ENCODE measurements around the gene BSPRY. TPM values are rescaled to one million over a fixed set of nuclear protein-coding genes. Genes with fewer than 3 reads are reported as not detected.

BSPRY gene
- 1 to 10 TPM in 2 of 5 experiments, under 1 TPM in 1, not detected in 2; 0.13 to 9.6 (median 1.2) TPM for total RNA-seq
- under 1 TPM; 0.13 to 0.48 TPM for polyA plus RNA-seq
- total RNA-seq: not detected

- H3K4me3 Mint-ChIP-seq: peak within 1 kb of the TSS; percentile 73 to 93 (median 81)
- Histone ChIP-seq H3K27ac (ENCODE audit: low read depth, low read length) (no peak within 1 kb of the TSS), H3K4me1 (ENCODE audit: control insufficient read depth in 2 of 2, insufficient read depth in 2 of 2, low read length in 2 of 2) (peaks cover 13 to 15% of the 10 kb centered on the region in 2 donors), H3K36me3 (ENCODE audit: control insufficient read depth in 2 of 3, insufficient read depth in 3 of 3, low read length in 3 of 3) (no peaks in the 10 kb centered on the region), H3K27me3 (ENCODE audit: control insufficient read depth in 2 of 2, insufficient read depth in 2 of 2, low read length in 2 of 2) (peaks cover 3 to 5% of the 10 kb centered on the region in 2 donors), H3K9me3 (ENCODE audit: control insufficient read depth in 2 of 3, low read length in 3 of 3) (no peaks in the 10 kb centered on the region), H3K4me3 (ENCODE audit: low read length) (peak within 1 kb of the TSS; percentile 54)
- peaks cover 0 to 2% (median 0%) of the 10 kb centered on the region in 11 donors for H3K9me3 Mint-ChIP-seq
- CTCF ChIA-PET: interaction anchor here (0.6 to 1.4 kb wide), 3 partner anchors 9 to 209 kb away, joined by 3 read pairs; no protein-coding TSS in a partner anchor
- H3K36me3 Mint-ChIP-seq: peaks cover 0 to 3% (median 0%) of the 10 kb centered on the region in 5 donors
- POLR2A ChIA-PET: interaction anchor here (0.8 to 1.6 kb wide), 4 partner anchors 9 to 74 kb away, joined by 3 to 5 read pairs (median 4); partner anchors contain the start of genes C9orf43, CDC26, POLE3 and PRPF4
- intact Hi-C loops (cut with micrococcal nuclease): loop anchor here (1.0 to 5.0 kb wide), 8 partner anchors 9 to 168 kb away; partner anchors contain the start of genes ALAD (in 1 of the 2), C9orf43 (in 1 of the 2), CDC26 (in 1 of the 2) and FKBP15 (in 1 of the 2)
- H3K27ac Mint-ChIP-seq: peak within 1 kb of the TSS in 3 of 9 donors; percentile 5 to 87 (median 57)
- H3K4me1 Mint-ChIP-seq: peaks cover 10 to 49% (median 21%) of the 10 kb centered on the region in 7 donors
- peaks cover 0 to 40% (median 29%) of the 10 kb centered on the region in 5 donors for H3K27me3 Mint-ChIP-seq
- peak in 7 of 9 donors; percentile 27 to 67 (median 44) for DNase-seq
- peak; percentile 70 for ATAC-seq
Measured at GRCh38 chr9:113349445-113350094, at the start of gene BSPRY. TSS of gene BSPRY (plus strand) at chr9:113349541. CDS start at chr9:113349580, 39 bp downstream.

GRCh38 chr9:113299800-113300292, 49.5 kb upstream of the BSPRY start:
- no peaks in the 10 kb centered on the region for H3K9me3 Mint-ChIP-seq
- intact Hi-C loops (cut with micrococcal nuclease): no loop called here

GRCh38 chr9:113301548-113301947, 47.8 kb upstream of the BSPRY start:
- H3K36me3 ChIP-seq (ENCODE audit: control insufficient read depth in 2 of 3, insufficient read depth in 3 of 3, low read length in 3 of 3): no peaks in the 10 kb centered on the region
- H3K4me3 Mint-ChIP-seq: no peak overlapping the region
- CTCF ChIA-PET: no interaction called here
- intact Hi-C loops (cut with micrococcal nuclease): no loop called here
- no peak overlapping the region for H3K27ac Mint-ChIP-seq
- no peaks in the 10 kb centered on the region for H3K27me3 ChIP-seq (ENCODE audit: control insufficient read depth in 2 of 2, insufficient read depth in 2 of 2, low read length in 2 of 2)
- no peaks in the 10 kb centered on the region for H3K4me1 ChIP-seq (ENCODE audit: control insufficient read depth in 2 of 2, insufficient read depth in 2 of 2, low read length in 2 of 2)
- H3K27ac ChIP-seq (ENCODE audit: low read depth, low read length): no peak overlapping the region
- no peaks in the 10 kb centered on the region for H3K36me3 Mint-ChIP-seq
- H3K4me1 Mint-ChIP-seq: peaks cover 0 to 11% (median 4%) of the 10 kb centered on the region in 7 donors
- POLR2A ChIA-PET: no interaction called here
- ATAC-seq (no peak), DNase-seq (no peak)
- peaks cover 0 to 24% (median 6%) of the 10 kb centered on the region in 5 donors for H3K27me3 Mint-ChIP-seq
- no peak overlapping the region for H3K4me3 ChIP-seq (ENCODE audit: low read length)
- no peaks in the 10 kb centered on the region for H3K9me3 Mint-ChIP-seq
- H3K9me3 ChIP-seq (ENCODE audit: control insufficient read depth in 2 of 3, low read length in 3 of 3): no peaks in the 10 kb centered on the region

More at GRCh38 chr9:113299800-113300292, 49.5 kb upstream of the BSPRY start:
- ATAC-seq: peak; percentile 42
- no peaks in the 10 kb centered on the region for H3K36me3 Mint-ChIP-seq
- ChIA-PET POLR2A (no interaction called here), CTCF (no interaction called here)
- Histone ChIP-seq H3K27me3 (ENCODE audit: control insufficient read depth in 2 of 2, insufficient read depth in 2 of 2, low read length in 2 of 2) (no peaks in the 10 kb centered on the region), H3K27ac (ENCODE audit: low read depth, low read length) (no peak overlapping the region), H3K9me3 (ENCODE audit: control insufficient read depth in 2 of 3, low read length in 3 of 3) (no peaks in the 10 kb centered on the region), H3K4me3 (ENCODE audit: low read length) (no peak overlapping the region), H3K36me3 (ENCODE audit: control insufficient read depth in 2 of 3, insufficient read depth in 3 of 3, low read length in 3 of 3) (no peaks in the 10 kb centered on the region), H3K4me1 (ENCODE audit: control insufficient read depth in 2 of 2, insufficient read depth in 2 of 2, low read length in 2 of 2) (no peaks in the 10 kb centered on the region)
- H3K4me1 Mint-ChIP-seq: peaks cover 0 to 11% (median 4%) of the 10 kb centered on the region in 7 donors
- peaks cover 0 to 19% (median 6%) of the 10 kb centered on the region in 5 donors for H3K27me3 Mint-ChIP-seq
- no peak overlapping the region for H3K27ac Mint-ChIP-seq
- DNase-seq: no peak
- no peak overlapping the region for H3K4me3 Mint-ChIP-seq

GRCh38 chr9:113302792-113303418, 46.4 kb upstream of the BSPRY start, which contains the start of gene RNF183:
TSS of gene RNF183 (minus strand) at chr9:113303376. CDS start at chr9:113298184, 5,192 bp downstream.
- Histone ChIP-seq H3K4me3 (ENCODE audit: low read length) (no peak within 1 kb of the TSS), H3K27me3 (ENCODE audit: control insufficient read depth in 2 of 2, insufficient read depth in 2 of 2, low read length in 2 of 2) (no peaks in the 10 kb centered on the region), H3K9me3 (ENCODE audit: control insufficient read depth in 2 of 3, low read length in 3 of 3) (no peaks in the 10 kb centered on the region), H3K36me3 (ENCODE audit: control insufficient read depth in 2 of 3, insufficient read depth in 3 of 3, low read length in 3 of 3) (no peaks in the 10 kb centered on the region), H3K4me1 (ENCODE audit: control insufficient read depth in 2 of 2, insufficient read depth in 2 of 2, low read length in 2 of 2) (no peaks in the 10 kb centered on the region), H3K27ac (ENCODE audit: low read depth, low read length) (no peak within 1 kb of the TSS)
- Mint-ChIP-seq H3K4me1 (peaks cover 0 to 11% (median 2%) of the 10 kb centered on the region in 7 donors), H3K27ac (peak within 1 kb of the TSS in 1 of 9 donors; percentile 15), H3K27me3 (peaks cover 0 to 24% (median 6%) of the 10 kb centered on the region in 5 donors), H3K4me3 (no peak within 1 kb of the TSS), H3K9me3 (no peaks in the 10 kb centered on the region), H3K36me3 (no peaks in the 10 kb centered on the region)
- ATAC-seq: no peak
- no peak for DNase-seq
- ChIA-PET CTCF (interaction anchor here (0.5 kb wide), 1 partner anchor 37 kb away, joined by 4 read pairs; the partner anchor contains the start of gene WDR31), POLR2A (no interaction called here)
- intact Hi-C loops (cut with micrococcal nuclease): no loop called here

GRCh38 chr9:113306566-113306965, 42.8 kb upstream of the BSPRY start:
- Histone ChIP-seq H3K4me3 (ENCODE audit: low read length) (no peak overlapping the region), H3K4me1 (ENCODE audit: control insufficient read depth in 2 of 2, insufficient read depth in 2 of 2, low read length in 2 of 2) (no peaks in the 10 kb centered on the region), H3K36me3 (ENCODE audit: control insufficient read depth in 2 of 3, insufficient read depth in 3 of 3, low read length in 3 of 3) (no peaks in the 10 kb centered on the region), H3K27ac (ENCODE audit: low read depth, low read length) (no peak overlapping the region), H3K9me3 (ENCODE audit: control insufficient read depth in 2 of 3, low read length in 3 of 3) (no peaks in the 10 kb centered on the region), H3K27me3 (ENCODE audit: control insufficient read depth in 2 of 2, insufficient read depth in 2 of 2, low read length in 2 of 2) (no peaks in the 10 kb centered on the region)
- H3K9me3 Mint-ChIP-seq: no peaks in the 10 kb centered on the region
- DNase-seq: no peak
- intact Hi-C loops (cut with micrococcal nuclease): loop anchor here in 1 of 2 donors (5.0 kb wide), 1 partner anchor 276 kb away; no protein-coding TSS in a partner anchor
- no peaks in the 10 kb centered on the region for H3K4me1 Mint-ChIP-seq
- CTCF ChIA-PET: no interaction called here
- H3K4me3 Mint-ChIP-seq: no peak overlapping the region
- ATAC-seq: no peak
- no peak overlapping the region for H3K27ac Mint-ChIP-seq
- POLR2A ChIA-PET: no interaction called here
- H3K36me3 Mint-ChIP-seq: no peaks in the 10 kb centered on the region
- H3K27me3 Mint-ChIP-seq: peaks cover 0 to 11% (median 6%) of the 10 kb centered on the region in 5 donors

- H3K36me3 Mint-ChIP-seq: no peaks in the 10 kb centered on the region
- Histone ChIP-seq H3K9me3 (ENCODE audit: control insufficient read depth in 2 of 3, low read length in 3 of 3) (no peaks in the 10 kb centered on the region), H3K4me3 (ENCODE audit: low read length) (no peak overlapping the region), H3K36me3 (ENCODE audit: control insufficient read depth in 2 of 3, insufficient read depth in 3 of 3, low read length in 3 of 3) (no peaks in the 10 kb centered on the region), H3K27me3 (ENCODE audit: control insufficient read depth in 2 of 2, insufficient read depth in 2 of 2, low read length in 2 of 2) (no peaks in the 10 kb centered on the region), H3K4me1 (ENCODE audit: control insufficient read depth in 2 of 2, insufficient read depth in 2 of 2, low read length in 2 of 2) (no peaks in the 10 kb centered on the region), H3K27ac (ENCODE audit: low read depth, low read length) (no peak overlapping the region)
- CTCF ChIA-PET: interaction anchor here (1.3 kb wide), 1 partner anchor 99 kb away, joined by 3 read pairs; no protein-coding TSS in a partner anchor
- H3K9me3 Mint-ChIP-seq: no peaks in the 10 kb centered on the region
- ATAC-seq (no peak), DNase-seq (no peak)
- intact Hi-C loops (cut with micrococcal nuclease): loop anchor here in 1 of 2 donors (5.0 kb wide), 1 partner anchor 275 kb away; no protein-coding TSS in a partner anchor
- H3K27ac Mint-ChIP-seq: peak overlapping the region in 1 of 9 donors; percentile 36
- peaks cover 0 to 7% (median 4%) of the 10 kb centered on the region in 5 donors for H3K27me3 Mint-ChIP-seq
- POLR2A ChIA-PET: no interaction called here
- no peak overlapping the region for H3K4me3 Mint-ChIP-seq
- H3K4me1 Mint-ChIP-seq: no peaks in the 10 kb centered on the region
Measured at GRCh38 chr9:113307396-113307975, 41.9 kb upstream of the BSPRY start.

Measured in naive thymus-derived CD4-positive, alpha-beta T cell (primary cell).